Measurements from ENCODE around the gene PRMT2.

The PRMT2 gene

DNA sequence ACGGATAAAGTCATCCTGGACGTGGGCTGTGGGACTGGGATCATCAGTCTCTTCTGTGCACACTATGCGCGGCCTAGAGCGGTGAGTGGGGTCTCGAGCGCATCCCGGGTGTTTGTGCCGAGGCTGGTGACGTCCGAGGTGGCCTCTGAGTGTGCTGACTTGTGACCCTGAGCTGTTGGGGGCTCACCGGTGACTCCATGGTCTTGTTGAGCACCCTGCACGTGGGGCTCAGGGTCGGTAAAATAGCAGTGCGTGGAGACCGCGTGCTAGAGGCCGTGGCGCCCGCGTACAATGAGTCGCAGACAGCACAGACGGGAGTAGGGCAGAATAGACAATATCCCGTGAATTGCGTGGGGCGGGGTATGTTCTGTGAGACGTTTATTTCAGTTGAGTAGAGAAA lies 13.1 kb downstream of the PRMT2 start:
- Mint-ChIP-seq H3K36me3 (peaks cover 100% of the 10 kb centered on the region), H3K4me1 (peaks cover 41% of the 10 kb centered on the region)

DNA sequence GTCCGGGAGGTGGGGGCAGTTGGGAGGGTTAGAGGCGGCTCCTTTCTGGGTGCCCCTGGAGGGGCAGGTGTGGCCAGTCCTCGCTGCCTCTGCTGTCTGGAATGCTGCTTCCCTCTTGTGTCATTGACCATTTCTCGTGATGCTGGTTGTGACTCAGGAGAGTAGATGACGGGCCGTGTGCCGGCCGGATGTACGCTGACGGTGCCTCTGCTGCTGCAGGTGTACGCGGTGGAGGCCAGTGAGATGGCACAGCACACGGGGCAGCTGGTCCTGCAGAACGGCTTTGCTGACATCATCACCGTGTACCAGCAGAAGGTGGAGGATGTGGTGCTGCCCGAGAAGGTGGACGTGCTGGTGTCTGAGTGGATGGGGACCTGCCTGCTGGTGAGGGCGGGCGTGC lies 13.9 kb downstream of the PRMT2 start:
- H3K36me3 Mint-ChIP-seq: peaks cover 100% of the 10 kb centered on the region
- no peak for DNase-seq (ENCODE audit: low spot score in 2 of 2)
- no peak for ATAC-seq
- H3K4me3 Mint-ChIP-seq: no peak overlapping the region
- H3K9me3 Mint-ChIP-seq: no peaks in the 10 kb centered on the region
- H3K27ac Mint-ChIP-seq: peak overlapping the region; percentile 63
- H3K4me1 Mint-ChIP-seq: peaks cover 41% of the 10 kb centered on the region

More for the DNA sequence above, 13.1 kb downstream of the PRMT2 start:
- ATAC-seq: no peak
- H3K9me3 Mint-ChIP-seq: no peaks in the 10 kb centered on the region
- H3K4me3 Mint-ChIP-seq: no peak overlapping the region
- H3K27ac Mint-ChIP-seq: peak overlapping the region; percentile 63
- DNase-seq (ENCODE audit: low spot score in 2 of 2): no peak

DNA sequence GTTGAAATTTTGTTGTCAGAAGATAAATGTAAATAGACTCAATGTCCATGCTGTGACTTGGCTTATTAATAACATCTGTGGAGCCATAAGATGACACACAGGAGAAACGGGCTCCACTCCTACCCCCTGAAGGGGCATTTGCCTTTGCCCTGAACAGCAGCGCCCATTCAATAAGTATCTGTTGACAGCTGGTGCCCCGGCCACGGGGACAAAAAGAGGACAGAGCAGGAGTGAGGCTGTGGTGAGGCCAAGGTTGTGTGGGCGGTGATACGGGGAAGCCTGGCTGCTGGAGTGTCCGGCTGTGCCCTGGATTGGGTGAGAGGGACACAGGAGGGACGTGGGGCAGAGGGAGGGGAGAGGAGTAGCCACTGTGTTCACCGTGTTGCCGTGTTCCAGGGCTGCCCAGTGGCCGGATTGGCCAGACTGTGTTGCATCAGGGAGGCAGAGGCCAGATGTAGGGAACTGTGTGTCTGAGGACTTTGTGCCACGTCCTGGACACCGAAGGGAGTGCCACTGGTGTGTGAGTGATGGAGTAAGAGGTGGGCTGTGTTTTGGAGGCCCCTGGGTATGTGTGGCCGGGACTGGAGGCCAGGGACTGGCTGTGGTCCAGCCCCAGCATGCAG lies 15.1 kb downstream of the PRMT2 start:
- ATAC-seq (no peak), DNase-seq (ENCODE audit: low spot score in 2 of 2) (no peak)
- Mint-ChIP-seq H3K4me3 (no peak overlapping the region), H3K4me1 (peaks cover 41% of the 10 kb centered on the region), H3K9me3 (peaks cover 5% of the 10 kb centered on the region), H3K27ac (peak overlapping the region; percentile 63), H3K36me3 (peaks cover 100% of the 10 kb centered on the region)

DNA sequence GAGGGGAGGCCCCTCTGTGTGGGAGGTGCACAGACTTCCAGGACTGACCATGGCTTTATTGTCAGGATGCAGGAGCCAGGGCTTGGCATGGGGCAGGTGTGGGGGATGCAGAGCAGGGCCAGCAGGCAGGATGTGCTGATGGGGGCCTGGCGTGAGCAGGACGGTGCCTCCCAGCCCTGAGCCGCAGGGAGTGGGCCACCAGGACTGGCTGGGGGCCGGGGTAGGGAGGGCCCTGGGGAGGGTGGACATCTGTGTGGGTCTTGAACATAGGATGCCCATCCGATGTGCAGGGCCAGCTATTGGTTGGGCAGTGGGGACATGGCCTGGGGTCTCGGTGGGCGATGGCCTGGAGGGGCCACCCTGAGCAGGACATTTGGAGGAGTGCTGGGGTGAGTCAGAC lies 15.6 kb downstream of the PRMT2 start:
- peaks cover 41% of the 10 kb centered on the region for H3K4me1 Mint-ChIP-seq
- ATAC-seq (no peak), DNase-seq (ENCODE audit: low spot score in 2 of 2) (no peak)
- H3K9me3 Mint-ChIP-seq: peaks cover 7% of the 10 kb centered on the region
- no peak overlapping the region for H3K4me3 Mint-ChIP-seq
- H3K27ac Mint-ChIP-seq: peak overlapping the region; percentile 63
- H3K36me3 Mint-ChIP-seq: peaks cover 100% of the 10 kb centered on the region

GRCh38 chr21:46655230-46655629 lies 19.8 kb downstream of the PRMT2 start:
- H3K4me1 Mint-ChIP-seq: peaks cover 32% of the 10 kb centered on the region
- peaks cover 7% of the 10 kb centered on the region for H3K9me3 Mint-ChIP-seq
- ATAC-seq (no peak), DNase-seq (ENCODE audit: low spot score in 2 of 2) (no peak)
- H3K36me3 Mint-ChIP-seq: peaks cover 89% of the 10 kb centered on the region
- H3K4me3 Mint-ChIP-seq: no peak overlapping the region
- no peak overlapping the region for H3K27ac Mint-ChIP-seq

- Mint-ChIP-seq H3K36me3 (peaks cover 85% of the 10 kb centered on the region), H3K27ac (no peak overlapping the region), H3K9me3 (peaks cover 7% of the 10 kb centered on the region), H3K4me3 (no peak overlapping the region), H3K4me1 (peaks cover 16% of the 10 kb centered on the region)
- DNase-seq (ENCODE audit: low spot score in 2 of 2) (no peak), ATAC-seq (no peak)
Observed at GRCh38 chr21:46656820-46657219, 21.3 kb downstream of the PRMT2 start.

DNA sequence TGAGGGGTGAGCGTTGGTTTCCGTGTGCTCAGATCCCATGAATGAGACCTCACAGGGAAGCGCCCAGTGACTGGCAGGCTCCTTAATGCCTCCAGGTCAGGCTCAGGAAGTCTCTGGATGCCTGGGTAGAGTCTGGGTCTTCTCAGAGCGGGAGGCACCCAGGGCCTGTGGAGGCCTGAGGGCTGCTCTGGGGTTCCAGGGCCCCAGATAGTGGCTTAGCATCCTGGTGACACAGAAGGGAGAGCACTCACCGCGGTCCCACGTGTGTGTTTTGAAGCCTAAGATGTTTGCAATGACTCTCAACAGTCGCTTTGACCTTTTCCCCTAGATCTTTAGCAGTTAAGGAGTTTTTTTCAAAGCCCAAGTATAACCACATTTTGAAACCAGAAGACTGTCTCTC lies 25.0 kb downstream of the PRMT2 start:
- H3K36me3 Mint-ChIP-seq: peaks cover 49% of the 10 kb centered on the region
- no peak overlapping the region for H3K27ac Mint-ChIP-seq
- DNase-seq (ENCODE audit: low spot score in 2 of 2) (no peak), ATAC-seq (peak; percentile 82)
- peaks cover 22% of the 10 kb centered on the region for H3K4me1 Mint-ChIP-seq
- H3K4me3 Mint-ChIP-seq: no peak overlapping the region
- peaks cover 2% of the 10 kb centered on the region for H3K9me3 Mint-ChIP-seq

DNA sequence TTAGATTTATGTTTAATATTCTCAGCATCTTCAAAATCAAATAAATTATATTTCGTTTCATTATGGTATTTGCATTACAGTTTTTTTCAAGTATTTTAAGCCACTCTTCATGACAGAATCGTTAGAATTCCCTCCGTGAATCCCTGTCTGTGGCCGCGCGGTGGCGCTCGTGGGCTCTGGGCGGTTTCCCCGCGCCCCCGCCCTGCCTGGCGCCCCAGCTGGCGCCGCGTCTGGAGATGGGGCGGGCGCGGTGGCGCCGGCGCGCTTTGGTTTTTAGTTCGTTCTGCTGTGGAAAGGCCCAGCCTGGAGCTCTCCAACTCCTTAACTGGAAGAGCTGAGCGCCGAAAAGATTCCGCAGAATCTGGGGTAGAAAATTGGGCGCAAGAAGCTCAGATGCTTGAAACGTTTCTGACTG lies 25.7 kb downstream of the PRMT2 start:
- H3K9me3 Mint-ChIP-seq: no peaks in the 10 kb centered on the region
- H3K27ac Mint-ChIP-seq: no peak overlapping the region
- peak; percentile 57 for ATAC-seq
- H3K36me3 Mint-ChIP-seq: peaks cover 49% of the 10 kb centered on the region
- no peak for DNase-seq (ENCODE audit: low spot score in 2 of 2)
- H3K4me1 Mint-ChIP-seq: peaks cover 25% of the 10 kb centered on the region
- H3K4me3 Mint-ChIP-seq: peak overlapping the region; percentile 28

DNA sequence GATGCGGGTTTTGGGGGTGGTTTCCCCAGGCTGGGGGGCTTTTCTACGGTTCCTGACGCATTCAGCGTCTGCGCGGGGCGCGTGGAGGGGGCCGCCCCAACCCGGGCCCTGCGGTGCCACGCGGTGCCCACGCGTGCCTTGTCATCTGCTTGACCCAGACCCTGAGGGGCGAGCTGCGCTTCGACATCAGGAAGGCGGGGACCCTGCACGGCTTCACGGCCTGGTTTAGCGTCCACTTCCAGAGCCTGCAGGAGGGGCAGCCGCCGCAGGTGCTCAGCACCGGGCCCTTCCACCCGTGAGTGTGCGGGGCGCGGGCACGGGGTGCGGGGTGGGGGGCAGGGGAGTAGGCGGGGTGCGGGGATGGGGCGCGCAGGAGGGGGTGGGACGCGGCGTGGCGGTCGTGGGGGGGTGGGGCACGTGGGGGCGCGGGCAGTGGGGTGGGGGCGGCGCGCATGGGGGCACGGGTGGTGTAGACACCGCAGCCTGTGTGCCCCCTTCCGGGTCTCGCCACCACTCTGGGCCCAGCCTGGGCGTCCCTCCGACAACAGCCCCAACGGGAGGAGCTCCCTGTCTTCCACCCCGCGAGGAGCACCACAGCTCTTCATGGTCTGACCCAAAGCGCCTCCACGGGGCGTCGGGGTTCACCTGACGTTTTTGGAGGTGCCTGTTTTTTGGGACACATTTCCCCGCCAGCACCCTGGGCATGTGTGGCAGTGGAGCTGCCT lies 26.3 kb downstream of the PRMT2 start:
- Mint-ChIP-seq H3K4me3 (peak overlapping the region; percentile 28), H3K36me3 (peaks cover 44% of the 10 kb centered on the region), H3K9me3 (no peaks in the 10 kb centered on the region), H3K4me1 (peaks cover 25% of the 10 kb centered on the region), H3K27ac (no peak overlapping the region)
- no peak for DNase-seq (ENCODE audit: low spot score in 2 of 2)
- ATAC-seq: no peak

DNA sequence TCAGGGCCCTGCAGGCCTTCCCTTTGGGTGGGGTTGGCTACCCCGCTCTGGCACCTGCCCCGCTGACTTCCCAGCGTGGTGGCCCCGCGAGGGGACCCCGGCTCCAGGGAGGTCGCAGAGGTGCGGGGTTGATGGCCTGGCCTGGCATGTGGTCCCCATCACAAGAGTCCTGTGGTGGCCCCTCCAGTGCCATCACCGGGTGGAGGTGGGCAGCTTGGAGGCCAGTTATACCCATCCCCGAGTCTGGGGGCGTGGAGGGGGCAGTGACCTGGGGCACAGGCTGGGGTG lies 26.8 kb downstream of the PRMT2 start:
- Mint-ChIP-seq H3K4me1 (peaks cover 25% of the 10 kb centered on the region), H3K4me3 (no peak overlapping the region), H3K9me3 (no peaks in the 10 kb centered on the region), H3K36me3 (peaks cover 39% of the 10 kb centered on the region), H3K27ac (no peak overlapping the region)
- ATAC-seq (no peak), DNase-seq (ENCODE audit: low spot score in 2 of 2) (no peak)

DNA sequence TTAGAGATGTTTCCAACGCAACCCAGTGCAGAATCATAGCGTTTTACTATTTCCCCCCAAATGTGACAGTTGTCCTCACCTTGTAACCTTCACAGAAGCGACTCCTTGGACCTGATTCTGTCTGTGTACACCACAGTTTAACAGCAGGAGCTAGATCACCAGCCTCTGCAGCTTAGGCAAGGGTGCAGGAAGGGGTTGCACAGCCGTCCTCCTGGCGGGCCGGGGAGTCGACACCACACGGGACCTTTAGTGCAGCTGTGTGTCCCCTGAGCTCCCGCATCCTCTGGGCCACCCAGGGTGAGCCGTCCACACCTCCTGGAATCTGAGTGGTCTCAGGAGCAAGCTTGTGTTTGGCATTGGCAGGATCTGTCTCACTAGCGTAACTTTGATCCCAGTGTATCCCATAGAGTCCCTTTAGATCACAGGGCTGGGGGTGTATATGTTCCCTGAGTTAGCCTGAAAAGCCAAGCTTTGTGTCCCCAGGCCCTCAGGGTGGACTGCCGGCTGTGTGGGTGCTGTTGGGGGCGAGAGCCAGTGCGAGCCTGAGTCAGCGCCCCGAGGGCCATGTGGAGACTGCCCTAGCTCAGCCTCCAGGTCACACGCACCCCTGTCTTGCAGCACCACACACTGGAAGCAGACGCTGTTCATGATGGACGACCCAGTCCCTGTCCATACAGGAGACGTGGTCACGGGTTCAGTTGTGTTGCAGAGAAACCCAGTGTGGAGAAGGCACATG lies 27.5 kb downstream of the PRMT2 start:
- DNase-seq (ENCODE audit: low spot score in 2 of 2): no peak
- H3K9me3 Mint-ChIP-seq: no peaks in the 10 kb centered on the region
- peak overlapping the region; percentile 44 for H3K27ac Mint-ChIP-seq
- no peak overlapping the region for H3K4me3 Mint-ChIP-seq
- no peak for ATAC-seq
- peaks cover 33% of the 10 kb centered on the region for H3K36me3 Mint-ChIP-seq
- H3K4me1 Mint-ChIP-seq: peaks cover 25% of the 10 kb centered on the region

DNA sequence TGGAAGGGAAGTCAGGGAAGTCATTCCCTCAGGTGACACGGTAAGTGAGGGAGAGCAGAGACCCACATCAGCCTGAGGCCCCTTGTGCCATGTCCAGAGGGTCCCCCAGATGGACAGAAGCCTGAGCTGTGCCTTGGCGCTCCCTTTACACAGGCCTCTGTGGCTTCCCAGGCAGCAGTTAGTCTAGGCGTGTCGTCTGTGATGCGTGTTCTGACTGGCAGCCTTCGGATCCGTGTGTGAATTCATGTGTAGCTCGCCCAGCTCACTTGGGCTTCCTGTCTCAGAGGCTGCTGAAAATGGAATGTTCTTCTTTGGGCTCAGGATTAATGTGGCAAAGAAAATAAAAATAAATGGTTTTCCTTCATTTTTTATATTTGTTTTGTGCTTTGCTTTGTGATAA lies 28.3 kb downstream of the PRMT2 start:
- no peaks in the 10 kb centered on the region for H3K9me3 Mint-ChIP-seq
- DNase-seq (ENCODE audit: low spot score in 2 of 2) (no peak), ATAC-seq (no peak)
- peaks cover 18% of the 10 kb centered on the region for H3K4me1 Mint-ChIP-seq
- peaks cover 25% of the 10 kb centered on the region for H3K36me3 Mint-ChIP-seq
- H3K4me3 Mint-ChIP-seq: no peak overlapping the region
- no peak overlapping the region for H3K27ac Mint-ChIP-seq

DNA sequence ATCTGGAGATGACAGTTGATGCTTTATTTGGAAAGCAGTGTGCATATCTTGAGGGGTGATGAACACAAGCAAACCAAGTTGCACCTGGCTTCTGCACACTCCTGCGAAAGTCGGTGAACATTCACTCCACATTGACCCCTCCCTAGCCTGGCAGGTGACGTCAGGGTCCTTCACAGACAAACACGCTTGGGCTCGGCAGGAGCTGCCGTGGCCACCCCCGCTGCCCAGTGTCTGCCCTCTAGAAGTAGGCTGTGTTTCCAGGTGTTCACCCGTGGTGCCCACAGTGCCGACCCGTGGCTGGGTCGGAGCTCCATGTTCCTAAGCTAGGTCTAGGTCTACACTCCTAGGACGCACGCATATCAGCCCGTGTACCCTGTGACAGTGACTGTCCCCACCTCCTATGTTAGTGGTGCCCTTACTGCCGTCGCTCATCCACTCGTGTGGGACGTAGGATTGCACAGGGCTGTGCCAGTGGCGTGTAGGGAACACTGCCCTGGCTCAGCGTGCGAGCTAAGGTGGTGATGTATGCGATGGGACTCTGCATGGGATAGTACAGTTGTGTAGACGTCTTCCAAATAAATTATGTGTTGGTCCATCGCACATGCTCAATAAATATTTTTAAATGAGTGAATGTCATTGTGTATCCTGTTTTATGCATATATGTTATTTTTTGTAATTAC lies 29.0 kb downstream of the PRMT2 start:
- Mint-ChIP-seq H3K36me3 (peaks cover 21% of the 10 kb centered on the region), H3K4me1 (peaks cover 14% of the 10 kb centered on the region), H3K9me3 (no peaks in the 10 kb centered on the region), H3K27ac (no peak overlapping the region), H3K4me3 (no peak overlapping the region)
- DNase-seq (ENCODE audit: low spot score in 2 of 2) (no peak), ATAC-seq (no peak)

- no peak for DNase-seq (ENCODE audit: low spot score in 2 of 2)
- no peaks in the 10 kb centered on the region for H3K9me3 Mint-ChIP-seq
- peak; percentile 69 for ATAC-seq
- peaks cover 14% of the 10 kb centered on the region for H3K4me1 Mint-ChIP-seq
- H3K4me3 Mint-ChIP-seq: no peak overlapping the region
- peaks cover 17% of the 10 kb centered on the region for H3K36me3 Mint-ChIP-seq
- H3K27ac Mint-ChIP-seq: no peak overlapping the region
Observed at GRCh38 chr21:46665566-46665965, 30.1 kb downstream of the PRMT2 start.

- Mint-ChIP-seq H3K9me3 (no peaks in the 10 kb centered on the region), H3K4me1 (peaks cover 14% of the 10 kb centered on the region), H3K4me3 (peak overlapping the region; percentile 74), H3K36me3 (peaks cover 9% of the 10 kb centered on the region), H3K27ac (no peak overlapping the region)
- DNase-seq (ENCODE audit: low spot score in 2 of 2) (peak in 1 of 2 donors; percentile 64), ATAC-seq (peak; percentile 54)
Observed at GRCh38 chr21:46666941-46667740, 31.7 kb downstream of the PRMT2 start.

All from stimulated activated effector memory CD8-positive, alpha-beta T cell treated with anti-CD3 and anti-CD28 coated beads, Interleukin-12 subunit alpha, Interleukin-12 subunit beta, amount 100 ng/mL, for 72 hours (primary cell).